Measurements from ENCODE around the gene SORBS1. TPM values are rescaled to one million over a fixed set of nuclear protein-coding genes. Genes with fewer than 3 reads are reported as not detected.
A peak's percentile ranks its signal among the peaks of the same experiment; 100 is the strongest.

The SORBS1 gene
- total and polyA plus RNA-seq, 2 of the 13 experiments (the other 11 are each of a cell fraction or from before 2014, with no cell fraction given) = 16.8 to 39.8 TPM

- no peak for TF ChIP-seq ZBTB44 (CRISPR knock-in tag; IDR thresholded peaks at IDR 0.05)
- no peak for TF ChIP-seq CHD4 (IDR thresholded peaks at IDR 0.05; ENCODE audit: borderline replicate concordance, low read length)
- no peak for TF ChIP-seq ZBTB46 (CRISPR knock-in tag; IDR thresholded peaks at IDR 0.05; ENCODE audit: borderline replicate concordance)
- peak; percentile 60; the same call in 1 of the 2 replicates for TF ChIP-seq CEBPB (IDR thresholded peaks at IDR 0.05; ENCODE audit: borderline replicate concordance, low read depth, low read length)
- no peak for TF ChIP-seq ZBTB8A (CRISPR knock-in tag; IDR thresholded peaks at IDR 0.05; ENCODE audit: borderline replicate concordance, low read depth)
- TF ChIP-seq AFF4 (CRISPR knock-in tag; IDR thresholded peaks at IDR 0.05) = no peak
- peak; percentile 97 for TF ChIP-seq TBX2 (CRISPR knock-in tag; IDR thresholded peaks at IDR 0.05; ENCODE audit: borderline replicate concordance)
- no peak for TF ChIP-seq PREB (CRISPR knock-in tag; IDR thresholded peaks at IDR 0.05)
- TF ChIP-seq MEF2D (CRISPR knock-in tag; IDR thresholded peaks at IDR 0.05) = peak; percentile 82; the same call in 1 of the 2 replicates
- TF ChIP-seq SRSF9 (IDR thresholded peaks at IDR 0.05; ENCODE audit: borderline replicate concordance, insufficient read depth, low read depth, low read length, poor library complexity, severe bottlenecking) = no peak
- no peak for TF ChIP-seq KMT2A (CRISPR knock-in tag; IDR thresholded peaks at IDR 0.05)
- TF ChIP-seq ZBTB43 (CRISPR knock-in tag; conservative IDR thresholded peaks at IDR 0.05) = no peak
- TF ChIP-seq JDP2 (CRISPR knock-in tag; IDR thresholded peaks at IDR 0.05; ENCODE audit: borderline replicate concordance) = no peak
- TF ChIP-seq ZNF501 (CRISPR knock-in tag; IDR thresholded peaks at IDR 0.05) = no peak
- no peak for TF ChIP-seq ZNF275 (CRISPR knock-in tag; IDR thresholded peaks at IDR 0.05; ENCODE audit: borderline replicate concordance)
- no peak for TF ChIP-seq ZNF761 (CRISPR knock-in tag; conservative IDR thresholded peaks at IDR 0.05)
Observed at GRCh38 chr10:95346715-95347401, 214.3 kb downstream of the SORBS1 start (continued).
